Stimulated activated CD4-positive, alpha-beta T cell treated with anti-CD3 and anti-CD28 coated beads, Interleukin-15, amount 100 ng/mL, for 1 hour (primary cell): ENCODE measurements around the gene KRT80.

Source experiments
- DNase-seq, 2 donors: peaks; one replicate each; pipeline ENCODE4 v3.0.0-alpha.2; 2020; ENCODE audit warnings: low read depth in 1 of 2, low spot score in 1 of 2

The KRT80 gene

DNA sequence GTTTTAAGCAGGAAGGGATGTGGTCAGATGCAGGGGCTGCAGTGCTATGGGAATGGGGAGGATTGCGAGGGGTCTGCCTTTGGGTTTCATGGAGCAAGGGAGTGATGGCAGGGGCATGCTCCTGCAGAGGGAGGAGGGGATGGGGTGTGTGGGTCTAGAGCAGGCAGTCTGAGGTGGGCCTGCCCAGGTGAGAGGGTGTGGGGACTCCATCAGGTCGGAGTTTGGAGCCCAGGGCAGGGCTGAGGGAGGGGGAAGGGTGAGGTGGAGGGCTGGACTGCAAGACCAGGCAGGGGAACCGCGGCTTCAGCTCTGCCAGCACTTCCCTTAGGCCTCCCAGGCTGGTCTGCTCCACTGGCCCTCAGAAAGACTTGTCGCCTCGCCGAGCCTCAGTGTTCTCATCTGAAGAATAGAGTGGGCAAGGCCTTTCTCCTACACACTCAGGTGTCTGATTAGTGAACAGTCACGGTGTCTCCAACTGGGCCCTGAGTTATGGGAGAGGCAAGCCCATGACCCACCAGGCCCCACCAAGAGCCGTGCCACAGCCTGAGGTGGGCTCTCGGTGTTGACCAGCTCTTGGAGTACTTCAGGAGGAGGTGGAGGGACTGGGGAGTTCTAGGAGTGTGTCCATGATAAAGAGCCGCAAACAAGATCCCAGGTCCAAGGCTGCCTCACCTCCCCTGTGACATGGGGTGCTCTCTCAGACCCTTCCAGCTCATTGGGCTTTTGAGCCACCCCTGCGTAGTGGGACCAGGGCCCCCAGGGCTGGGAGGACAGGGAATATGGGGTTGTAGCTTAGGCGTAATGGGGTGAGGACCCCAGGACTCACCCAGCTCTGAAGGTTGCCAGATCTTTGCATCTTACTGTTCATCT lies 20.1 kb upstream of the KRT80 start:
- DNase-seq = no peak

DNA sequence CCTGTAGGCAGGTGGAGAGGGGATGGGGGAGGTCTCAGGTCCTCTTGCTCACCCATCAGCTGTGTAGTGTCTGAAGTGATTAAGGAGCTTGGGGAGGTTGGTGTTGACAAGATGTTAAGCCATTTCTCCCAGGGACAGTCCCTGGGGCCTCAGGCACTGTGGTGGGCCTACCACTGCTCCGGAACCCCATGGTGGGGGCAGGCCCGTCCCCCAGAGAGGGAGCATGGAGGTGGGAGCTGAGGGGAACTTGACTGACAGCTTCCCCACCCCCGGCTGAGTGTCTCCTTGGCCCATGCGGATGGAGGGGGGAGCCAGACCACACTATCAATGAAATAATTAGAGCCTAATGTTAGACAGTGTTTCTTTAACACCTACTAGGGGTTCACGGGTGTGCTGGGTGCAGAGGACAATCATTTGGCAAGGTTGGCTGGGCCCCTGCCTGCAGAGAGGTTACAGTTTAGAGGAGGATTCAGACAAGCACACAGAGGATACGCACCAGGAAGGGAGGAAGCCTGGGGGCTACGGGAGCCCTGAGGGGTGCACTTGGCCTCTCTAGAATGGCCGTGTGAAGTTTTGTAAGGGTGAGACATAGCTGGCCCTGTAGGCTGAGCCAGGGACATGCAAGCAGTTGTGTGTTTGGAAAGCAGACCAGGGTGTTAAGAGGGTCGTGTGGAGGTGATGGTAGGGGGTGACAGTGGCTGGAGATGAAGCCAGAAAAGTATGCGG lies 19.3 kb upstream of the KRT80 start:
- DNase-seq = no peak

DNA sequence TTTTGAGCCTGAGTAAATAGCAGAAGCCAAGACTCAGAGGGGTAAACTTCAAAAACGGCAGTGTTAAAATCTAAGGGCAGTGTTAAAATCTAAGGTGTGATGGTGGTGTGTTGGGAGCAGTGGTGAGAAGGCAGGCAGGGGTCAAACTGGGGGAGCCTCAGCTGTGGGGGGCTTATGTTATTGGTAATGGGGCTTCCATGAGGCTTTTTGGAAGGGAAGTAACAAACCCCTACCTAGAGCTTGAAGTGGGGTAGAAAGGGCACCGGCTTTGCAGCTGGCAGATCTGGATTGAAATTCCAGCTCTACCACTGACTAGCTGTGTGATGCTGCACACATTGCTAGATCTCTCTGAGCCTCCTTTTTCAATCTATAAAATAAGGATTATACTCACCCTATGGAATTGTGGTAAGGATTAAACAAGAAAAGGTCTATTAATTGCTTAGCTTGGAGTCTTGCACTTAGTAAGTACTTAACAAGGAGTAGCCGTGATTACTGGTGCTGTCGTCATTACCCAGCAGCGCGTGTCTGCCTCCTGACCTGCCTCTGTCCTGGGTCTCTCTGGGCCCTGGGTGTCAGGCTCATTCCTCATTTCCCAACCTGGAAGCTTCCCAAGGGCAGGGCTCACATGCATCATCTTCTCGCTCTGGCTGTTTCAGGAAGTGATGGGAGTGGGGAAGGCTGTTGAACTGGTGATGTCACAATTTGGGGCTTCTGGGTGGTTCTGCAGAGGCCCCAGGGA lies 18.5 kb upstream of the KRT80 start:
- DNase-seq = no peak

- DNase-seq = no peak
Measured at GRCh38 chr12:52209321-52209720, 17.5 kb upstream of the KRT80 start.

DNA sequence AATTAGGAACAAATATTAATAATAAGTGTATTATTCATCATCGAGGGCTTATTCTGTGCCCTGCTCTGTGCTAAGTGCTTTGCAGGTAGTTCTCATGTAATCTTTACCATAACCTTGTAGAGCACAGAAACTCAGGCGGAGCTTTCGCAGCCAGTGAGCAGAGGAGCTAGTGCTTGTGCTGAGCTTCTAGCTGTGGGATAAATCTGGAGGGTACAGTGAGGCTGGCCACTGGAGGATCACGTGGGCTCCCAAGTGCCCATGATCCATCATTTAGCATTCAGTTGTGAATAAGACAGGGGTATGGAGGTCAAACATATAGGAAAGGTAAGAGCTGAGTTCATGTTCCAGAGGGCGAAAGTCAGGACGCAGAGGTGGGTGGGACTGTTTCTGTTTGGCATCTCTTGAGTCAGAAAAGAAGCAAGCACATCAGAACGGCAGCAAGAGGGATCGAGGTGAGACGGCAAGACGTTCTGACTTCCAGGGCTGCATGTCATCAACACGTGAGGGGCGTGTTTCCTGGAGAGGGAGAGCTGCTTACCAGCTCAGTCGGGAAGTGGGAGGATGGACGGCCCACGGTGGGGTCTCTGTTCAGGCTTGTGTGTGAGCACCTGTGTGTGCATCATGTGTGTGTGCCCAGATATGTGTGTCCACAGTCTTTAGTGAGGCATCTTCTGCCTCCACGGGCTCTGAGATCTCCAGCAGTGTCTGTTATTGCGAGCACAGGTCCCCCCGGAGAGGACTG lies 16.8 kb upstream of the KRT80 start:
- DNase-seq = no peak

DNA sequence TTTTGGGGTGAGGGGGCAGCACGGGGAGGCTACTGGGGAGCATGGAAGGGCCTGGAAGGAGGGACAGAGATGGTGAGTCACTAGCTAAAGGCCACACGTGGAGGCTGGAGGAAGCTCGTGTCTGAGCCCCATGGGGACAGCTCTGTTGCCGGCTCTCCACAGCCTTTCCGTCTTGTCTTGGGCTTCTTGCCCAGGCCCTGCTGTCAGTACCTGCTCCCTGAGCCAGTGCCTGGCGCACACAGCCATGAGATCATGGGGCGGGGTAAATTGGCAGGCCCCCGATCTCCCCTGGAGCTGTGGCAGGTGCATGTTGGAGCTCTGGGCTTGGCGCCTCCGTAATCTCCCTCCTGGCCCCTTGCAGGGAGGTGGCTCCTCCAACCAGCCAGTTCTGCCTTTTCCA lies 16.1 kb upstream of the KRT80 start:
- DNase-seq = no peak

DNA sequence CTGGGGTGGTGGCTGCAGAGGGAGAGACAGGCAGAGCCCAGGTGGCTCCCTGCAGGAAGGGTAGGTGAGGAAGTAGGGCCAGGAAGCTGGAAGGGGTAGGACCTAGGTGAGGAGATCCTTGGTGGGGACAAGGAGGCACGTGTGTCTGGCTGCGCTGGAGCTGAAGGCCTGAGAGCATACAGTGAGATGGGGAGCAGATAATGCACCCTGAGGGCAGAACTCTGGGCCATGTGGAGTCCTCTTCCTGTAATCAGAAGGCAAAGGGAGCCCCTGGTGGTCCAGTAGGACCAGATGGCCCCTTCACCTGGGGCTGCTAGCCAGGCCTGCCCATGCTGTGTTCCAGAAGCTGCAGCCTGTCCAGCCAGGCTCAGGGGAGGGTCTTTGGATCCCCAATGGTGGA lies 15.3 kb upstream of the KRT80 start:
- no peak for DNase-seq

- no peak for DNase-seq
Measured at GRCh38 chr12:52206304-52207040, 14.7 kb upstream of the KRT80 start.

DNA sequence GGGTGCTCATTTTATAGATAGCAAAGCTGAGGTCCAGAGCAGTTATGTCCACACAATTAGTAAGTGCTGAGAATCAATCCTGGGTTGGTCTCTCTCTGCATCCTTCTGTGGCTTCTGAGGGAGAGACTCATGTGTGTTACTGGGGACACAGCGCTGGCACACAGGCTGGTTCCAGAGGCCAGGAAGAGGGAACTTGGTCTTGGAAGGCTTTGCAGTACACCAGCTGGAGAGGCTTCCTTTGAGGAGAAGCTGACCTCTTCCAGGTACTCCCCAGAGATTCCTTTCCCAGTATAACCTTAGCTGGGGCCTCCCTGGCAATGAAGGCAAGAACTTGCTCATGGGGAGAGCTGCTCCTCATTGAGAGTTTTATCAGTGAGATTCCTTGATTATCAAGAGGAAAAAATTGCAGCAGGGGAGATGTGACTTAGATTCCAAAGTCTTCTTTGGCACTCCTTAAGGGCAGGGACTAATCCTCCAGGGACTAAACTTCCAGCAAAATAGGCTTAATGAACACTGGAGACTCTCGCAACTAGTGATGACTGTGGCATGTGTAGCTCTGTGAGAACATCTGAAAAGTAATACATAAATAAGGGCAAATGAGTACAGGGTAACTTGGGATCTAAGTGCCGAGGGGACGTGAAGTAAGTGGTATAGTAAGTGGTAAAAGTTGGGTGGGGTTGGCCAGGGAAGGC lies 13.9 kb upstream of the KRT80 start:
- no peak for DNase-seq

DNA sequence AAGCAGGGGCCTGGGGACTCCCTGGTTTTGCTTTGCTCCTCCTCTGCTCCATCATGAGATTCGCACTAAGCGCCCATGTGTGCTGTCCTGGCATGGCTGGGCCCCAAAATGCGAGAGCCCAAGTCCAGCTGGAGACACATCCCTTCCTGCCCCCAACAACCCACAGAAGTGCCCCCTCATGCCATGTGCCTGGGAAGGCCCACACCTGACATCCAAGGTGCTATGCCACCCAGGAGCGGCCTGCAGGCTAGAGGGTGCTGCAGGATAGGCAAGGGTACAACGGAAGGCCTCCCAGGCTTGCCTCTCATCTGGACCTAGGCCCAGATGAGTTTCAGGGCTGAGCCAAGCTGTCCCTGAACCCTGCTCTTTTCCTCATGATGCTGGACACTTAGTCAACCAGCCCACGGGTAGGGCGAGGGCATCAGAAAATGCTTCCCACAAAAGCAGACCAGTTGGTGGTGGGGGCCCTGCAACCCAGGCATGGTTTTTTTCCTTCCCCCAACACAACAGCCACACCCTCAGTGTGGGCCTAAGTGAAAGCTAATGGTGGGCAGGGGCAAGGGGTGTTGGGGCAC lies 13.2 kb upstream of the KRT80 start:
- no peak for DNase-seq

- no peak for DNase-seq
Measured at GRCh38 chr12:52204095-52204930, 12.5 kb upstream of the KRT80 start.

DNA sequence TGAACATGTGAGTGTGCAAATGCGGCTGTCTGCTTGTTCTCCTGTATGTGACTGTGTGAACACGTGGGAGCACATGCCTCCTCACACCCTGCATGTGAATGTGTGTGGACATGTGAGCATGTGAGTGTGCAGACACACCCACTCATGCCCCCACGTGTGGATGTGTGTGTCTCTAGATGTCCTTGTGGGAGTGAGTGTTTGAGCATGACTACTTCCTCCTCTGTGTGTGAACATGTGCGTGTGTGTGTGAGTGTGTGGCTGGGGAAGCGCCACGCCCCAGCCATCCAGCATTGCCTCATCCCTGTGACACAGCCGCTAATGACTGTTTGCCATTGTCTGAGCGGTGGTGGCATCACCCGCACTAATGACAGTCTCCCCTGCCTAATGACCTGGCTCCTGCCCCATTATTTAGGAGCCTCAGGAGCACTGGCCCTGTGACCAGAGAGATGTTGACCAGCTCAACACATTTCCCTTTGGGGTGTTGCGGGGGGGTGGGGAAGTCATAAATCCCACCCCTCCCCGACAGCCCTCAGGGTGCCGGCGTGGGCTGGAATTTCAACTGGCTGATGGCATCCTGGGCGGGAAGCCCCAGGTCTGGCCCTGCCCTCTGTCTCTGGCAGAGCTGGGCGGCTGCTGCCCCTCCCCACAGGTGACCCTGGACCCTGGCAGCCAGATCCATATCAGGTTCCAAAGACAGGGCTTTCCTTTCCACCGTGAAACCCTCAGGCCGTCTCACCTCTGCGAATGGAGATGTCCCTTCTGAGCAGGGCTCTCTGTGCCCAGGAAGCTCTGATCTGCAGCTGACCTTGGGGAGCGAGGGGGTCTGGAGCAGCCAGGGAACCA lies 11.5 kb upstream of the KRT80 start:
- DNase-seq = no peak

DNA sequence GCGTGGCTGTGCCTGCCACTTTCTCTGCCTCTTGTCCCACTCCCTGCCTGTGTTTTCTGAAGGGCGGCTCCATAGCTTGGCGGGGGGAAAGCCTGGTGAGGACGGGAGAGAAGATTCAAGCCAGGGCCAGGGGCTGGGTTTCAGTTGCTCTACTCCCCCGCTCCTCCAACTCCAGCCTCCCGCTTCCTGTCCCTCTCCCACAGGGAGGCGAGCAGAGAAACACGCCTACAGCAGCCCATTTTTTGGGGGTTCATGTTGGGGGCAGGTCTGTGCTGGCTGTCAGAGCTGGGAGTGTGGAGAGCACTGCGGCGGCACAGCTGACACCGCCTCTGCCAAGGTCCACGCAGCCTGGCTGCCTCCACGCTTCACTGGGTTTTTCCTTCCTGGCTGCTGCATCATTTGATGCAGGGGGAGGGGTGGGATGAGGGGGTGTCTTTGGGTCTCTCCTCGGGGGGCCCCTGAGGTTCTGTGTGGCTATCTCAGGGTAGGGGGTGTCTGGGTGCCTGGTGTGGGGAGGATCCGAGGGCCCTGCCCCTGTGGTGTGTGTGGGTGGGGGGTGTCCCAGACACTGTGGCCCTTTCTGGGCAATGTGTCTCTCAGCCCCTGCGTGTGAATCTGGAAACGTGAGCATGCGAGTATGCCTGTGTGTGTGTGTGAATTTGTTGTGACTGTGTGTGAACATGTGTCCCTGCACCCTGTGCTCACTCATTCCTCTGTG lies 10.7 kb upstream of the KRT80 start:
- DNase-seq = no peak

GRCh38 chr12:52201451-52201839 lies 9.6 kb upstream of the KRT80 start:
- no peak for DNase-seq

DNA sequence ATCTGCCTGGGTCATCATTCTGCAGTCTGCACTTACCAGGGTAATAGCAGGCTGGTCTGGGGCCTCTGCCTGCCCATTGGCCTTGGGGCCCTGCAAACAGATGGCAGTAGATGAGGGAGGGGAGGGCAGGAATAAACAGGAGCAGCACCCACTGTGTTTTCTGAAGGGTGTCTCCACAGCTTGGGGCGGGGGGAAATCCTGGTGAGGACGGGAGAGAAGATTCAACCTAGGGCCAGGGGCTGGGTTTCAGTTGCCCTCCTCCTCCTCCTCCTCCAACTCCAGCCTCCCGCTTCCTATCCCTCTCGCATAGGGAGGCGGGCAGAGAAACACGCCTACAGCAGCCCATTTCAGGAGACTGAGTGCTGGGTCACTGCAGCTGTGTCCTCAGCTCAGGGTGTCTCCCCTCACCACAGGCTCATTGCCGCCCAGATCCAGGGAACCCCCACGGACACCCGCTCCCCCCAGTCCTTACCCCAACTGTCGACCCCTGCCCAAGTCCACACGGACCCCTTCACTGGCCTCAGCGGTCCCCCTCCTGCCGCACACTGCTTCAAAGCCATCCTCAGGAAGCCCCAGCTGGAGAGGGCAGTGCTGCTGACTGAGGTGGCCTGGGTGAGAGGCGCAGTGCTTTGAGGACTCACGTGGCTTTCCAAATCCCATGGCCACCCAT lies 9.1 kb upstream of the KRT80 start:
- DNase-seq = no peak

DNA sequence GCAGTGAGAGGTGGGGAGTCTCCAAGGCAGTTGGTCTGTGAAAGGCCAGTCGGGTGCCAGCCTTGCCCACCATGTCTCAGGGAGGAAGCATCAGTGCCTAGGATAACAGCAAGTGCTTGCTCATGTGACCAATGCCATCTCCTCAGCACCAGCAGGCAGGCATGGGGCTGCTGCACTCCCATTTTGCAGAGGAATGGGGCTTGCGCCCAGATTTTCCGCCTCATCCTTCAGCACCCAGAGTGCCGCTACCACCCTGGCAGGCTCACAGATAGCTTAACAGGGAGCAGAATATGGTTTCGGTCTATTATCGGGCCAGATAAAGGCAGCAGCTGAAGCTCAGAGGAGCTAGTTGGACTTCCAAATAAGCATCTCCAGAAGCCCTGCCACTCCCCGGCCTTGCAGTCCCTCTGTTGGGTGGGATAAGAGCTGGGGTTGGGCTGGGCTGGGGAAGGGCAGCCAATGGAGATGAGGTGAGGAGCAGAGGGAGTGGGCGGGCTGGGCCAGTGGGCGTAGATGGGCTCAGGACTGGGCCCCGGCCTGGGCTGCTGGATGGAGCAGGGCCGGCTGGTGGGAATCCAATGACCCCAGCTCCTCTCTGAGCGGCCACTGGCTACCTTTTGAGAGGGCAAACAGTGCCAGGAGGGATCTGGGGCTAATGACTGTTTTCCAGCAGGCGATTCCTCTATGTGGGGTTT lies 8.4 kb upstream of the KRT80 start:
- no peak for DNase-seq
